Fibroblast of the conjunctiva (primary cell): ENCODE results near the gene CADM1.

Source experiments
- DNase-seq: peaks from one replicate; pipeline ENCODE4 v3.0.0-alpha.2; 2010; ENCODE audit warnings: low read depth

The CADM1 gene

GRCh38 chr11:115241899-115242298, 262.3 kb downstream of the CADM1 start:
- DNase-seq: no peak

GRCh38 chr11:115238791-115239190, 265.4 kb downstream of the CADM1 start:
- no peak for DNase-seq

- DNase-seq: no peak
Measured at GRCh38 chr11:115238086-115238485, 266.1 kb downstream of the CADM1 start.

- DNase-seq: no peak
Measured at GRCh38 chr11:115237578-115237977, 266.6 kb downstream of the CADM1 start.

GRCh38 chr11:115234794-115235193, 269.4 kb downstream of the CADM1 start:
- no peak for DNase-seq

- peak; percentile 17 for DNase-seq
Measured at GRCh38 chr11:115226556-115226955, 277.7 kb downstream of the CADM1 start.

GRCh38 chr11:115224551-115224950, 279.7 kb downstream of the CADM1 start:
- no peak for DNase-seq

- DNase-seq: no peak
Measured at GRCh38 chr11:115222863-115223530, 281.2 kb downstream of the CADM1 start.

GRCh38 chr11:115222218-115222862, 281.9 kb downstream of the CADM1 start:
- peak; percentile 44 for DNase-seq

- no peak for DNase-seq
Measured at GRCh38 chr11:115221461-115222069, 282.6 kb downstream of the CADM1 start.

- no peak for DNase-seq
Measured at GRCh38 chr11:115220911-115221310, 283.3 kb downstream of the CADM1 start.

GRCh38 chr11:115220423-115220822, 283.8 kb downstream of the CADM1 start:
- DNase-seq: no peak

- no peak for DNase-seq
Measured at GRCh38 chr11:115219376-115219775, 284.8 kb downstream of the CADM1 start.

- no peak for DNase-seq
Measured at GRCh38 chr11:115217726-115218311, 286.4 kb downstream of the CADM1 start.

- DNase-seq: no peak
Measured at GRCh38 chr11:115215694-115216617, 288.3 kb downstream of the CADM1 start.

GRCh38 chr11:115214644-115215234, 289.5 kb downstream of the CADM1 start:
- no peak for DNase-seq

GRCh38 chr11:115213007-115213406, 291.2 kb downstream of the CADM1 start:
- DNase-seq: no peak

- no peak for DNase-seq
Measured at GRCh38 chr11:115208808-115209259, 295.4 kb downstream of the CADM1 start.

- no peak for DNase-seq
Measured at GRCh38 chr11:115207916-115208315, 296.3 kb downstream of the CADM1 start.

GRCh38 chr11:115207166-115207591, 297.0 kb downstream of the CADM1 start:
- DNase-seq: no peak

GRCh38 chr11:115206365-115207022, 297.7 kb downstream of the CADM1 start:
- DNase-seq: no peak
